H9 (cell line): Measurements from ENCODE around the gene GPR87. TPM values are rescaled to one million over a fixed set of nuclear protein-coding genes. Genes with fewer than 3 reads are reported as not detected.

ENCODE experiments used
- DNase-seq: peaks from one replicate; pipeline ENCODE4 v3.0.0-alpha.2; 2017
- H2AFZ ChIP-seq: one replicate; pipeline ENCODE4 v1.6.1; 2013; ENCODE audit warnings: mild to moderate bottlenecking, low read length, control low read depth, moderate library complexity
- H2AK5ac ChIP-seq: 2 replicates; pipeline ENCODE4 v1.6.1; 2013; ENCODE audit warnings: low read length, control low read depth, mixed read lengths; ENCODE audit not compliant: insufficient read length
- H2BK120ac ChIP-seq: one replicate; pipeline ENCODE4 v1.6.1; 2013; ENCODE audit warnings: low read depth, mild to moderate bottlenecking, low read length, control low read depth, inconsistent platforms; ENCODE audit not compliant: poor library complexity, severe bottlenecking
- H2BK12ac ChIP-seq: 2 replicates; pipeline ENCODE4 v1.6.1; 2013; ENCODE audit warnings: low read length, control low read depth, mixed read lengths, low read depth; ENCODE audit not compliant: insufficient read length
- H2BK15ac ChIP-seq: 2 replicates; pipeline ENCODE4 v1.6.1; 2013; ENCODE audit warnings: low read depth, low read length, control low read depth
- H2BK20ac ChIP-seq: one replicate; pipeline ENCODE4 v1.6.1; 2013; ENCODE audit warnings: low read depth, mild to moderate bottlenecking, low read length, control low read depth, inconsistent platforms; ENCODE audit not compliant: poor library complexity, severe bottlenecking
- H2BK5ac ChIP-seq: 2 replicates; pipeline ENCODE4 v1.6.1; 2013; ENCODE audit warnings: low read length, control low read depth, mixed read lengths; ENCODE audit not compliant: insufficient read length
- H3K14ac ChIP-seq: 2 replicates; pipeline ENCODE4 v1.6.1; 2013; ENCODE audit warnings: low read length, control low read depth; ENCODE audit not compliant: insufficient read depth
- H3K18ac ChIP-seq: 2 replicates; pipeline ENCODE4 v1.6.1; 2013; ENCODE audit warnings: low read depth, mild to moderate bottlenecking, mixed read lengths, low read length, control low read depth; ENCODE audit not compliant: insufficient read length
- H3K23ac ChIP-seq: 2 replicates; pipeline ENCODE4 v1.6.1; 2013; ENCODE audit warnings: low read length, control low read depth, mixed read lengths, low read depth; ENCODE audit not compliant: insufficient read length
- H3K23me2 ChIP-seq: 2 replicates; pipeline ENCODE4 v1.6.1; 2013; ENCODE audit warnings: low read depth, mild to moderate bottlenecking, mixed read lengths, low read length, control low read depth; ENCODE audit not compliant: insufficient read length, poor library complexity, severe bottlenecking
- H3K27ac ChIP-seq: 2 replicates; pipeline ENCODE4 v1.5.1; 2013; ENCODE audit warnings: low read length, control low read depth, mixed read lengths, low read depth; ENCODE audit not compliant: insufficient read length
- H3K27me3 ChIP-seq: 2 replicates; pipeline ENCODE4 v1.6.1; 2013; ENCODE audit warnings: low read length, control low read depth, inconsistent platforms; ENCODE audit not compliant: insufficient read depth
- H3K4ac ChIP-seq: 2 replicates; pipeline ENCODE4 v1.6.1; 2013; ENCODE audit warnings: low read depth, mild to moderate bottlenecking, control low read depth, inconsistent platforms, low read length, moderate library complexity
- H3K4me1 ChIP-seq: 2 replicates; pipeline ENCODE4 v1.6.1; 2013; ENCODE audit warnings: low read length, control low read depth, inconsistent platforms; ENCODE audit not compliant: insufficient read depth
- H3K4me2 ChIP-seq: 2 replicates; pipeline ENCODE4 v1.6.1; 2013; ENCODE audit warnings: low read length, control low read depth, mixed read lengths; ENCODE audit not compliant: insufficient read length, insufficient read depth
- H3K56ac ChIP-seq: 2 replicates; pipeline ENCODE4 v1.6.1; 2013; ENCODE audit warnings: low read depth, mild to moderate bottlenecking, mixed read lengths, low read length, control low read depth; ENCODE audit not compliant: insufficient read length
- H3K79me1 ChIP-seq: 2 replicates; pipeline ENCODE4 v1.6.1; 2013; ENCODE audit warnings: low read depth, mild to moderate bottlenecking, moderate library complexity, low read length, control low read depth, inconsistent platforms; ENCODE audit not compliant: insufficient read depth, poor library complexity, severe bottlenecking
- H3K79me2 ChIP-seq: 2 replicates; pipeline ENCODE4 v1.6.1; 2013; ENCODE audit warnings: low read length, control low read depth, inconsistent platforms; ENCODE audit not compliant: insufficient read depth
- H3K9ac ChIP-seq: 2 replicates; pipeline ENCODE4 v1.6.1; 2013; ENCODE audit warnings: low read length, control low read depth, mixed read lengths; ENCODE audit not compliant: insufficient read length; ENCODE audit errors: extremely low read depth
- H3K9me3 ChIP-seq: one replicate; pipeline ENCODE4 v1.6.1; 2013; ENCODE audit warnings: low read depth, low read length, inconsistent platforms; ENCODE audit not compliant: control insufficient read depth
- H3T11ph ChIP-seq: one replicate; pipeline ENCODE4 v1.6.1; 2013; ENCODE audit warnings: mild to moderate bottlenecking, low read length, control low read depth, inconsistent platforms
- H4K20me1 ChIP-seq: one replicate; pipeline ENCODE4 v1.6.1; 2013; ENCODE audit not compliant: control insufficient read depth, insufficient read length, insufficient read depth
- H4K5ac ChIP-seq: 2 replicates; pipeline ENCODE4 v1.6.1; 2013; ENCODE audit warnings: low read depth, mild to moderate bottlenecking, mixed read lengths, low read length, control low read depth; ENCODE audit not compliant: insufficient read length
- H4K8ac ChIP-seq: replicated peaks from 2 replicates; pipeline ENCODE4 v1.6.1; 2013; ENCODE audit warnings: low read length, control low read depth, mixed read lengths, low read depth; ENCODE audit not compliant: insufficient read length
- H4K91ac ChIP-seq: 2 replicates; pipeline ENCODE4 v1.6.1; 2013; ENCODE audit warnings: low read depth, mild to moderate bottlenecking, moderate library complexity, mixed read lengths, low read length, control low read depth; ENCODE audit not compliant: insufficient read length
- H3K27ac Mint-ChIP-seq, 3 experiments: 2 replicates in 2 of 3; 3 replicates in 1 of 3; pipeline ENCODE4 v1.8.0; 2020 to 2021; ENCODE audit warnings: mixed read lengths in 3 of 3, mild to moderate bottlenecking in 1 of 3, moderate library complexity in 1 of 3
- H3K27me3 Mint-ChIP-seq: 2 replicates; pipeline ENCODE4 v1.8.0; 2021; ENCODE audit warnings: low read depth, mild to moderate bottlenecking, moderate library complexity, mixed read lengths
- H3K36me3 Mint-ChIP-seq, 3 experiments: 2 replicates in 2 of 3; 3 replicates in 1 of 3; pipeline ENCODE4 v1.8.0; 2020 to 2021; ENCODE audit warnings: low read depth in 3 of 3, mixed read lengths in 3 of 3; ENCODE audit not compliant: insufficient read depth in 1 of 3
- H3K4me1 Mint-ChIP-seq, 2 experiments: 2 replicates each; pipeline ENCODE4 v1.8.0; 2020; ENCODE audit warnings: mixed read lengths in 2 of 2
- H3K4me3 Mint-ChIP-seq, 2 experiments: 2 replicates in 1 of 2; 3 replicates in 1 of 2; pipeline ENCODE4 v1.8.0; 2020 to 2021; ENCODE audit warnings: mild to moderate bottlenecking in 2 of 2, mixed read lengths in 2 of 2, moderate library complexity in 1 of 2
- H3K9me3 Mint-ChIP-seq, 2 experiments: 2 replicates in 1 of 2; 3 replicates in 1 of 2; pipeline ENCODE4 v1.8.0; 2020; ENCODE audit warnings: mild to moderate bottlenecking in 2 of 2, mixed read lengths in 2 of 2, moderate library complexity in 1 of 2
- CTCF ChIP-seq: fragments of 200-600 bp; sonication (generic); conservative IDR thresholded peaks from 3 replicates; pipeline ENCODE4 v1.8.0; 2021; ENCODE audit warnings: antibody characterized with exemption, mild to moderate bottlenecking
- WGBS: extraction: QIAGEN DNeasy Blood & Tissue Kit; methylation state at CpG from one replicate; pipeline ENCODE4 v1.1.7; 2013; ENCODE audit warnings: missing lambda C conversion rate, low lambda C conversion rate, mixed read lengths; ENCODE audit not compliant: insufficient read length; ENCODE audit errors: extremely low coverage; 5-methylcytosine and 5-hydroxymethylcytosine counted together
- total RNA-seq: library from RNA; stranded (reverse); gene quantifications from 2 replicates; pipeline ENCODE4 v1.2.1, GENCODE V29; 2021

GPR87 gene
- total RNA-seq, 1 experiment from 2014 or later = 0.33 TPM

DNA sequence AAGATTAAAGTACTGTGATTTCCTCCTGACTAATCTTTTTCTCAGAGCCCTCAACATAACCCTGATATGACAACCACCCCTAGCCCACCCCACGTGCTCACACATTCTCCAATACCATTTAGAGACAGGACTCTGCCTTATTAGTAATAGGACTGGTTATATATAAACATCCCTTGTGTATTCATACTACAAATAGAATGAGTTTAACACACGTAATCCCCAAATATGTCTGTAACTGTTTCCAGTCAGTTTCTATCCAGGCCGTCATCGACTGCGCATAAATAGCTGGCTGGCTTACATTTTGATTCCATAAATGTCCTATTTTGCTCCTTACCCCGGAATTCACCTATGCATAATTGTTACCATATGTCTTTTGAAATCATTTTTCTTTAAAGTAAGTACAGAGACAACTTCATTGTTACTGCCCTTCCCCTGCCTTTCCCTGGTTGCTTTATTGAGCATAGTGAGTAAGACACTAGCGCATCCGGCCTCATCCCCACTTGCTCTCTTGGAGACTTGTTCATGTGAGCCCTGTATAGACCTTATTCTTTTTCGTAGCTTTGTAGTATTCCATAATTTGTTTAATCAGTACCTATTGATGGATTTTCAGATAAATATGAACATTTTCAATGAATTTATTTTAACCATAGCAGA is 34.8 kb downstream of the GPR87 start:
- H4K91ac ChIP-seq = no peak overlapping the region
- no peaks in the 10 kb centered on the region; the same call in 1 of the 2 replicates for H3K4me1 ChIP-seq
- no peak for TF ChIP-seq CTCF
- no peak overlapping the region for H4K5ac ChIP-seq
- no peak overlapping the region for H3K18ac ChIP-seq
- H3K23ac ChIP-seq = no peak overlapping the region
- peaks cover 5% of the 10 kb centered on the region in 2 experiments for H3K4me1 Mint-ChIP-seq
- H2AFZ ChIP-seq = no peak overlapping the region
- H3K79me2 ChIP-seq = no peaks in the 10 kb centered on the region
- no peak for DNase-seq
- H3K4me3 Mint-ChIP-seq = no peak overlapping the region
- H2BK120ac ChIP-seq = no peak overlapping the region
- H4K8ac ChIP-seq = no peak overlapping the region
- no peak overlapping the region for H3K4me2 ChIP-seq
- H3K27ac Mint-ChIP-seq = no peak overlapping the region
- no peak overlapping the region for H3T11ph ChIP-seq
- H2BK15ac ChIP-seq = no peak overlapping the region
- no peak overlapping the region for H2AK5ac ChIP-seq
- H2BK12ac ChIP-seq = no peak overlapping the region
- H3K27me3 Mint-ChIP-seq = no peaks in the 10 kb centered on the region
- no peaks in the 10 kb centered on the region for H4K20me1 ChIP-seq
- whole genome bisulfite sequencing = no CpG with 5 or more reads among the region's 9 CpGs
- no peak overlapping the region for H3K14ac ChIP-seq
- H3K36me3 Mint-ChIP-seq = no peaks in the 10 kb centered on the region
- H3K23me2 ChIP-seq = no peaks in the 10 kb centered on the region
- no peaks in the 10 kb centered on the region for H3K9me3 Mint-ChIP-seq
- H3K27me3 ChIP-seq = no peaks in the 10 kb centered on the region
- no peak overlapping the region for H2BK20ac ChIP-seq
- H3K56ac ChIP-seq = no peak overlapping the region
- H2BK5ac ChIP-seq = no peak overlapping the region
- no peak overlapping the region for H3K4ac ChIP-seq
- H3K79me1 ChIP-seq = no peaks in the 10 kb centered on the region
- H3K9ac ChIP-seq = no peak overlapping the region
- H3K9me3 ChIP-seq = no peaks in the 10 kb centered on the region
- H3K27ac ChIP-seq = no peak overlapping the region
